GDM1 (cell line): Measurements from ENCODE around the gene OSBPL9.
A peak's percentile ranks its signal among the peaks of the same experiment; 100 is the strongest.
"Not testable (repeated sequence)": the region's sequence is repeated elsewhere in the genome, so short reads cannot be mapped to it uniquely, and the experiment has no call there.

Experiments
- DNase-seq: peaks from one replicate; lab custom pipeline; 2025; lab: John Stamatoyannopoulos, UW

OSBPL9 gene

GRCh38 chr1:51607681-51608095, 9.2 kb upstream of the OSBPL9 start:
- no peak for DNase-seq

- not testable (repeated sequence) for DNase-seq
These were observed 6.8 kb upstream of the OSBPL9 start for GRCh38 chr1:51610104-51610503.

GRCh38 chr1:51610637-51611036, 6.3 kb upstream of the OSBPL9 start:
- DNase-seq: no peak

- DNase-seq: no peak
These were observed 4.4 kb upstream of the OSBPL9 start for GRCh38 chr1:51612447-51612961.

- no peak for DNase-seq
These were observed 1.1 kb upstream of the OSBPL9 start for GRCh38 chr1:51615780-51616291.

GRCh38 chr1:51616490-51616889, 402 bp upstream of the OSBPL9 start:
- DNase-seq: no peak

- DNase-seq: no peak
These were observed 1.8 kb downstream of the OSBPL9 start for GRCh38 chr1:51618715-51619114.

- no peak for DNase-seq
These were observed 3.6 kb downstream of the OSBPL9 start for GRCh38 chr1:51620470-51620869.

- DNase-seq: no peak
These were observed 4.3 kb downstream of the OSBPL9 start for GRCh38 chr1:51621161-51621560.

GRCh38 chr1:51621841-51622454, 5.1 kb downstream of the OSBPL9 start:
- DNase-seq: no peak

GRCh38 chr1:51622455-51622913, 5.6 kb downstream of the OSBPL9 start:
- DNase-seq: peak; percentile 51

- DNase-seq: no peak
These were observed 6.1 kb downstream of the OSBPL9 start for GRCh38 chr1:51623025-51623424.

GRCh38 chr1:51623450-51623849, 6.6 kb downstream of the OSBPL9 start:
- DNase-seq: no peak

- DNase-seq: no peak
These were observed 8.0 kb downstream of the OSBPL9 start for GRCh38 chr1:51624855-51625254.

GRCh38 chr1:51627672-51628071, 10.8 kb downstream of the OSBPL9 start:
- DNase-seq: no peak

GRCh38 chr1:51628715-51629590, 12.1 kb downstream of the OSBPL9 start:
- no peak for DNase-seq

- no peak for DNase-seq
These were observed 13.0 kb downstream of the OSBPL9 start for GRCh38 chr1:51629918-51630317.

- DNase-seq: no peak
These were observed 13.5 kb downstream of the OSBPL9 start for GRCh38 chr1:51630393-51630792.

- no peak for DNase-seq
These were observed 14.0 kb downstream of the OSBPL9 start for GRCh38 chr1:51630922-51631321.

GRCh38 chr1:51631747-51632146, 14.9 kb downstream of the OSBPL9 start:
- no peak for DNase-seq

- no peak for DNase-seq
These were observed 17.7 kb downstream of the OSBPL9 start for GRCh38 chr1:51634618-51635017.

- no peak for DNase-seq
These were observed 18.7 kb downstream of the OSBPL9 start for GRCh38 chr1:51635615-51636014.

GRCh38 chr1:51636191-51636590, 19.3 kb downstream of the OSBPL9 start:
- DNase-seq: no peak
